Mesendoderm (in vitro differentiated cells): ENCODE data around the gene QSOX2.
A peak's percentile ranks its signal among the peaks of the same experiment; 100 is the strongest.

Experiments used
- DNase-seq: peaks from one replicate; pipeline ENCODE4 v3.0.0; 2013
- H2AK5ac ChIP-seq: 2 replicates; pipeline ENCODE4 v1.6.1; 2013; ENCODE audit warnings: low read length, inconsistent platforms
- H2BK120ac ChIP-seq: 2 replicates; pipeline ENCODE4 v1.6.1; 2013; ENCODE audit warnings: low read depth, mild to moderate bottlenecking, low read length, moderate library complexity, mixed read lengths
- H2BK15ac ChIP-seq: replicated peaks from 2 replicates; pipeline ENCODE4 v1.6.1; 2013; ENCODE audit warnings: low read depth, mild to moderate bottlenecking, moderate library complexity
- H2BK5ac ChIP-seq: 2 replicates; pipeline ENCODE4 v1.6.1; 2013; ENCODE audit warnings: low read length, inconsistent platforms
- H3K18ac ChIP-seq: 2 replicates; pipeline ENCODE4 v1.6.1; 2013; ENCODE audit warnings: mild to moderate bottlenecking, low read length, mixed read lengths
- H3K23ac ChIP-seq: one replicate; pipeline ENCODE4 v1.6.1; 2013; ENCODE audit warnings: low read length
- H3K27ac ChIP-seq: 2 replicates; pipeline ENCODE4 v1.5.1; 2013; ENCODE audit warnings: low read depth, mild to moderate bottlenecking, inconsistent platforms, low read length, moderate library complexity
- H3K27me3 ChIP-seq: 2 replicates; pipeline ENCODE4 v1.6.1; 2013; ENCODE audit warnings: low read length, control low read depth, mild to moderate bottlenecking, inconsistent platforms; ENCODE audit not compliant: insufficient read depth, poor library complexity
- H3K36me3 ChIP-seq: 2 replicates; pipeline ENCODE4 v1.6.1; 2013; ENCODE audit warnings: low read length, inconsistent platforms; ENCODE audit not compliant: control insufficient read depth, insufficient read depth
- H3K4ac ChIP-seq: one replicate; pipeline ENCODE4 v1.6.1; 2013; ENCODE audit warnings: low read depth, mild to moderate bottlenecking, low read length, moderate library complexity
- H3K4me1 ChIP-seq: 2 replicates; pipeline ENCODE4 v1.6.1; 2013; ENCODE audit warnings: low read depth, low read length, inconsistent platforms; ENCODE audit not compliant: control insufficient read depth
- H3K4me2 ChIP-seq: 2 replicates; pipeline ENCODE4 v1.6.1; 2013; ENCODE audit warnings: low read length
- H3K4me3 ChIP-seq: 2 replicates; pipeline ENCODE4 v1.5.1; 2013; ENCODE audit warnings: mild to moderate bottlenecking, low read length
- H3K56ac ChIP-seq: one replicate; pipeline ENCODE4 v1.6.1; 2013; ENCODE audit warnings: low read length
- H3K79me1 ChIP-seq: 2 replicates; pipeline ENCODE4 v1.6.1; 2013; ENCODE audit warnings: low read length, inconsistent platforms
- H3K79me2 ChIP-seq: 2 replicates; pipeline ENCODE4 v1.6.1; 2013; ENCODE audit warnings: mild to moderate bottlenecking, low read length; ENCODE audit not compliant: control insufficient read depth, insufficient read depth
- H3K9ac ChIP-seq: 2 replicates; pipeline ENCODE4 v1.6.1; 2013; ENCODE audit warnings: low read length, inconsistent platforms
- H4K5ac ChIP-seq: one replicate; pipeline ENCODE4 v1.6.1; 2013; ENCODE audit warnings: low read length
- H4K8ac ChIP-seq: one replicate; pipeline ENCODE4 v1.6.1; 2013; ENCODE audit warnings: low read depth, mild to moderate bottlenecking, control low read depth, low read length, moderate library complexity
- WGBS: extraction: QIAGEN DNeasy Blood & Tissue Kit; methylation state at CpG from one replicate; pipeline ENCODE4 v1.1.7; 2013; ENCODE audit warnings: low lambda C conversion rate, missing lambda C conversion rate; ENCODE audit not compliant: insufficient coverage; ENCODE audit errors: extremely low coverage; 5-methylcytosine and 5-hydroxymethylcytosine counted together

The QSOX2 gene

GRCh38 chr9:136274786-136275654 is 29.4 kb upstream of the QSOX2 start:
- H3K79me1 ChIP-seq = no peaks in the 10 kb centered on the region
- no peak overlapping the region for H4K8ac ChIP-seq
- no peak overlapping the region for H3K23ac ChIP-seq
- H2BK15ac ChIP-seq = no peak overlapping the region
- H3K4me2 ChIP-seq = no peak overlapping the region
- H2BK5ac ChIP-seq = no peak overlapping the region
- no peak overlapping the region for H2BK120ac ChIP-seq
- H3K18ac ChIP-seq = no peak overlapping the region
- no peak overlapping the region for H3K56ac ChIP-seq
- no CpG with 5 or more reads among the region's 28 CpGs for WGBS
- H3K9ac ChIP-seq = no peak overlapping the region
- H3K27ac ChIP-seq = no peak overlapping the region
- no peaks in the 10 kb centered on the region for H3K79me2 ChIP-seq
- DNase-seq = no peak
- no peak overlapping the region for H3K4me3 ChIP-seq
- no peak overlapping the region for H3K4ac ChIP-seq
- H3K27me3 ChIP-seq = no peaks in the 10 kb centered on the region
- H4K5ac ChIP-seq = no peak overlapping the region
- no peaks in the 10 kb centered on the region for H3K4me1 ChIP-seq
- no peak overlapping the region for H2AK5ac ChIP-seq
- H3K36me3 ChIP-seq = no peaks in the 10 kb centered on the region

- H3K79me2 ChIP-seq = no peaks in the 10 kb centered on the region
- H4K8ac ChIP-seq = no peak overlapping the region
- H2BK120ac ChIP-seq = no peak overlapping the region
- no peak overlapping the region for H3K4me3 ChIP-seq
- no peak overlapping the region for H3K9ac ChIP-seq
- no peak overlapping the region for H3K18ac ChIP-seq
- WGBS = no CpG with 5 or more reads among the region's 28 CpGs
- H2BK15ac ChIP-seq = no peak overlapping the region
- no peak overlapping the region for H2AK5ac ChIP-seq
- no peak overlapping the region for H3K4ac ChIP-seq
- no peak overlapping the region for H4K5ac ChIP-seq
- H3K56ac ChIP-seq = no peak overlapping the region
- DNase-seq = no peak
- no peaks in the 10 kb centered on the region for H3K27me3 ChIP-seq
- H3K23ac ChIP-seq = no peak overlapping the region
- no peak overlapping the region for H3K4me2 ChIP-seq
- H3K79me1 ChIP-seq = no peaks in the 10 kb centered on the region
- H2BK5ac ChIP-seq = no peak overlapping the region
- H3K36me3 ChIP-seq = no peaks in the 10 kb centered on the region
- H3K4me1 ChIP-seq = no peaks in the 10 kb centered on the region
- H3K27ac ChIP-seq = no peak overlapping the region
Observed at GRCh38 chr9:136273921-136274785, 28.5 kb upstream of the QSOX2 start.

GRCh38 chr9:136273244-136273865 is 27.7 kb upstream of the QSOX2 start:
- no CpG with 5 or more reads among the region's 14 CpGs for WGBS
- no peak overlapping the region for H3K4me2 ChIP-seq
- no peak overlapping the region for H3K18ac ChIP-seq
- no peak overlapping the region for H3K23ac ChIP-seq
- no peak overlapping the region for H4K8ac ChIP-seq
- no peaks in the 10 kb centered on the region for H3K79me2 ChIP-seq
- no peak overlapping the region for H3K9ac ChIP-seq
- H3K4me1 ChIP-seq = no peaks in the 10 kb centered on the region
- H3K4ac ChIP-seq = no peak overlapping the region
- H3K79me1 ChIP-seq = no peaks in the 10 kb centered on the region
- H3K56ac ChIP-seq = no peak overlapping the region
- H3K27ac ChIP-seq = no peak overlapping the region
- H3K4me3 ChIP-seq = no peak overlapping the region
- no peak for DNase-seq
- no peaks in the 10 kb centered on the region for H3K36me3 ChIP-seq
- H2BK5ac ChIP-seq = no peak overlapping the region
- no peak overlapping the region for H2BK120ac ChIP-seq
- no peak overlapping the region for H2BK15ac ChIP-seq
- H3K27me3 ChIP-seq = no peaks in the 10 kb centered on the region
- H2AK5ac ChIP-seq = no peak overlapping the region
- H4K5ac ChIP-seq = no peak overlapping the region

DNA sequence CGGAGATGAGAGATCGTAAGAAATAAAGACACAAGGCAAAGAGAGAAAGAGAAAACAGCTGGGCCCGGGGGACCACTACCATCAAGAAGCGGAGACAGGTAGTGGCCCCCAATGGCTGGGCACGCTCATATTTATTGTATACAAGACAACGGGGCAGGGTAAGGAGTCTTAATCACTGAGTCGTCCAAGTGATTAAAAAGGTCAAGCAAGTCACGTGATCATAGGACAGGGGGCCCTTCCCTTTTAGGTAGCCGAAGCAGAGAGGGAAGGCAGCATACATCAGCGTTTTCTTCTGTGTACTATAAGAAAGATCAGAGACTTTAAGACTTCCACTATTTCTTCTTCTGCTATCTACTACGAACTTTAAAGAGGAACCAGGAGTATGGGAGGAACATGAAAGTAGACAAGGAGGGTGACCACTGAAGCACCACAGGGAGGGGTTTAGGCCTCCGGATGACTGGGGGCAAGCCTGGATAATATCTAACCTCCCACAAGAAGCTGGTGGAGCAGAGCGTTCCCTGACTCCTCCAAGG is 24.6 kb upstream of the QSOX2 start:
- Histone ChIP-seq H2AK5ac (no peak overlapping the region), H3K36me3 (no peaks in the 10 kb centered on the region), H4K5ac (no peak overlapping the region), H3K79me2 (no peaks in the 10 kb centered on the region), H3K27ac (no peak overlapping the region), H3K27me3 (no peaks in the 10 kb centered on the region), H3K56ac (no peak overlapping the region), H3K18ac (no peak overlapping the region), H3K4me3 (no peak overlapping the region), H3K79me1 (no peaks in the 10 kb centered on the region), H3K4ac (no peak overlapping the region), H2BK5ac (no peak overlapping the region), H2BK15ac (no peak overlapping the region), H3K4me2 (no peak overlapping the region), H2BK120ac (no peak overlapping the region), H3K4me1 (no peaks in the 10 kb centered on the region), H4K8ac (no peak overlapping the region), H3K23ac (no peak overlapping the region), H3K9ac (no peak overlapping the region)
- no peak for DNase-seq
- WGBS = no CpG with 5 or more reads among the region's 13 CpGs

DNA sequence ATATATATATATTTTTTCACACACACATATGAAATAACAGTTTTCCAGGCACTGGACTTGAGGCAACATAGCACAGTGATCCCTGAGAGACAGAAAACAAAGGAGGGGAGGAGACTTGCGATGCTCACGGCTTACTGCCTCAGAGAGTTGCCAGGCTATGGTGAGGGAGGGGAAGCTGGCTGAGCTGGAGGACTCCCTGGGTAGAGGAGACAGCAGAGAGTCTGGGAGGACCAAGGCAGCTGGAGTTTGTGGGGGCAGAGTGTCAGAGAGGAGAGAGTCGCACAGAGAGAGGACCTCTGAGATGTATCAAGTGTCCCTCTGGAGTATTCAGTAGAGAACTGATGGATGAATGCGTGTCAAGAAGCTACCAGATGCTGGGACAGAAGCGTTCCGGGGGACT is 23.1 kb upstream of the QSOX2 start:
- peak; percentile 26 for DNase-seq
- no peaks in the 10 kb centered on the region for H3K79me2 ChIP-seq
- H2BK5ac ChIP-seq = no peak overlapping the region
- no peak overlapping the region for H3K4ac ChIP-seq
- no peaks in the 10 kb centered on the region for H3K36me3 ChIP-seq
- H3K27ac ChIP-seq = no peak overlapping the region
- no peak overlapping the region for H3K23ac ChIP-seq
- H3K56ac ChIP-seq = no peak overlapping the region
- no peak overlapping the region for H4K8ac ChIP-seq
- H3K27me3 ChIP-seq = no peaks in the 10 kb centered on the region
- no peak overlapping the region for H2BK15ac ChIP-seq
- no peaks in the 10 kb centered on the region for H3K79me1 ChIP-seq
- H2BK120ac ChIP-seq = no peak overlapping the region
- H3K4me1 ChIP-seq = no peaks in the 10 kb centered on the region
- H4K5ac ChIP-seq = no peak overlapping the region
- H3K9ac ChIP-seq = no peak overlapping the region
- WGBS = no CpG with 5 or more reads among the region's 6 CpGs
- no peak overlapping the region for H3K4me2 ChIP-seq
- H3K4me3 ChIP-seq = no peak overlapping the region
- H3K18ac ChIP-seq = no peak overlapping the region
- no peak overlapping the region for H2AK5ac ChIP-seq
